SK-N-MC (cell line): ENCODE measurements around the gene TLE7.

Experiments used
- DNase-seq: peaks from one replicate; pipeline ENCODE4 v3.0.0-alpha.2; 2011; ENCODE audit warnings: low read depth, low spot score
- H3K27ac ChIP-seq: fragments of 200-600 bp; sonication (generic); 2 replicates; pipeline ENCODE4 v1.5.1; 2016; ENCODE audit warnings: mixed run types
- H3K36me3 ChIP-seq: fragments of 200-600 bp; sonication (generic); 2 replicates; pipeline ENCODE4 v1.6.1; 2017; ENCODE audit warnings: antibody characterized with exemption, low read length, mixed read lengths; ENCODE audit not compliant: insufficient read depth
- H3K4me3 ChIP-seq: fragments of 200-600 bp; sonication (generic); 2 replicates; pipeline ENCODE4 v1.5.1; 2016
- H3K9ac ChIP-seq: fragments of 200-600 bp; sonication (generic); 2 replicates; pipeline ENCODE4 v1.8.0; 2017; ENCODE audit warnings: mixed run types, mixed read lengths; ENCODE audit not compliant: insufficient read length
- H3K9me3 ChIP-seq: fragments of 200-600 bp; sonication (generic); 2 replicates; pipeline ENCODE4 v1.6.1; 2017; ENCODE audit warnings: low read depth, mild to moderate bottlenecking, antibody characterized with exemption, low read length, moderate library complexity, mixed read lengths
- EZH2 ChIP-seq: fragments of 200-600 bp; sonication (generic); IDR thresholded peaks from one replicate; pipeline ENCODE4 v1.6.1; 2017; ENCODE audit warnings: antibody characterized with exemption
- FOXP2 ChIP-seq: optimal IDR thresholded peaks from 2 replicates; pipeline ENCODE3; 2011; ENCODE audit warnings: mild to moderate bottlenecking, moderate library complexity; ENCODE audit not compliant: insufficient read depth; ENCODE audit errors: extremely low read length, control extremely low read depth
- POLR2AphosphoS5 ChIP-seq: IDR thresholded peaks from 2 replicates; pipeline ENCODE4 v1.6.1; 2012; ENCODE audit warnings: mild to moderate bottlenecking, low read depth, low read length, borderline replicate concordance

TLE7 gene

GRCh38 chr16:71441348-71442050 lies 355 bp downstream of the TLE7 start:
- Histone ChIP-seq H3K4me3 (no peak overlapping the region), H3K9me3 (no peaks in the 10 kb centered on the region), H3K27ac (no peak overlapping the region), H3K9ac (no peak overlapping the region), H3K36me3 (no peaks in the 10 kb centered on the region)
- DNase-seq = no peak
- TF ChIP-seq FOXP2 (no peak), EZH2 (no peak), POLR2AphosphoS5 (no peak)

GRCh38 chr16:71440669-71441347 lies 1.0 kb downstream of the TLE7 start:
- Histone ChIP-seq H3K27ac (no peak overlapping the region), H3K9me3 (no peaks in the 10 kb centered on the region), H3K36me3 (no peaks in the 10 kb centered on the region), H3K4me3 (no peak overlapping the region), H3K9ac (no peak overlapping the region)
- DNase-seq = no peak
- TF ChIP-seq FOXP2 = no peak
- no peak for TF ChIP-seq EZH2
- TF ChIP-seq POLR2AphosphoS5 = no peak

- H3K9ac ChIP-seq = no peak overlapping the region
- no peak for DNase-seq
- TF ChIP-seq FOXP2 = no peak
- TF ChIP-seq EZH2 = no peak
- no peak overlapping the region for H3K27ac ChIP-seq
- no peaks in the 10 kb centered on the region for H3K9me3 ChIP-seq
- H3K4me3 ChIP-seq = no peak overlapping the region
- no peaks in the 10 kb centered on the region for H3K36me3 ChIP-seq
Observed at GRCh38 chr16:71439523-71439922, 2.3 kb downstream of the TLE7 start.

GRCh38 chr16:71436473-71436872 lies 5.4 kb downstream of the TLE7 start:
- TF ChIP-seq FOXP2 (no peak), POLR2AphosphoS5 (no peak), EZH2 (no peak)
- DNase-seq = no peak
- Histone ChIP-seq H3K9ac (no peak overlapping the region), H3K9me3 (no peaks in the 10 kb centered on the region), H3K27ac (no peak overlapping the region), H3K4me3 (no peak overlapping the region), H3K36me3 (no peaks in the 10 kb centered on the region)

GRCh38 chr16:71432906-71433305 lies 8.9 kb downstream of the TLE7 start:
- H3K9me3 ChIP-seq = no peaks in the 10 kb centered on the region
- H3K9ac ChIP-seq = no peak overlapping the region
- H3K36me3 ChIP-seq = no peaks in the 10 kb centered on the region
- H3K27ac ChIP-seq = no peak overlapping the region
- no peak for DNase-seq
- H3K4me3 ChIP-seq = no peak overlapping the region
- TF ChIP-seq POLR2AphosphoS5 = no peak
- no peak for TF ChIP-seq FOXP2

- no peak for DNase-seq
- no peak for TF ChIP-seq EZH2
- TF ChIP-seq FOXP2 = no peak
- no peak for TF ChIP-seq POLR2AphosphoS5
Observed at GRCh38 chr16:71431991-71432390, 9.9 kb downstream of the TLE7 start.

GRCh38 chr16:71431176-71431575 lies 10.7 kb downstream of the TLE7 start:
- H3K27ac ChIP-seq = no peak overlapping the region
- no peaks in the 10 kb centered on the region for H3K9me3 ChIP-seq
- no peak for TF ChIP-seq EZH2
- TF ChIP-seq FOXP2 = no peak
- no peak for TF ChIP-seq POLR2AphosphoS5
- no peak overlapping the region for H3K4me3 ChIP-seq
- no peaks in the 10 kb centered on the region for H3K36me3 ChIP-seq
- H3K9ac ChIP-seq = no peak overlapping the region
- no peak for DNase-seq

More at GRCh38 chr16:71431991-71432390, 9.9 kb downstream of the TLE7 start:
- Histone ChIP-seq H3K4me3 (no peak overlapping the region), H3K27ac (no peak overlapping the region), H3K9ac (no peak overlapping the region), H3K9me3 (no peaks in the 10 kb centered on the region), H3K36me3 (no peaks in the 10 kb centered on the region)

- TF ChIP-seq POLR2AphosphoS5 (no peak), FOXP2 (no peak), EZH2 (no peak)
- H3K27ac ChIP-seq = no peak overlapping the region
- no peaks in the 10 kb centered on the region for H3K9me3 ChIP-seq
- H3K36me3 ChIP-seq = no peaks in the 10 kb centered on the region
- H3K4me3 ChIP-seq = no peak overlapping the region
- no peak overlapping the region for H3K9ac ChIP-seq
- no peak for DNase-seq
Observed at GRCh38 chr16:71430744-71431143, 11.1 kb downstream of the TLE7 start.
